BLaER1 treated with 17β-estradiol and CSF1 and Interleukin-3, amounts not matched to agents 10 nM and 100 nM (cell line): ENCODE results near the gene TPCN2.
A peak's percentile ranks its signal among the peaks of the same experiment; 100 is the strongest.
"Not testable (repeated sequence)": the region's sequence is repeated elsewhere in the genome, so short reads cannot be mapped to it uniquely, and the experiment has no call there.

Experiments used
- H3K27ac ChIP-seq, 11 experiments: shearing (Covaris generic); formaldehyde crosslinking; 2 replicates each; pipeline ENCODE4 v1.8.1; 2022
- H3K27me3 ChIP-seq, 11 experiments: shearing (Covaris generic); formaldehyde crosslinking; 2 replicates each; pipeline ENCODE4 v1.8.1; 2022
- H3K36me3 ChIP-seq, 11 experiments: shearing (Covaris generic); formaldehyde crosslinking; 2 replicates each; pipeline ENCODE4 v1.8.1; 2022
- H3K4me1 ChIP-seq, 10 experiments: shearing (Covaris generic); formaldehyde crosslinking; 2 replicates each; pipeline ENCODE4 v1.8.1; 2022
- H3K4me2 ChIP-seq, 11 experiments: shearing (Covaris generic); formaldehyde crosslinking; 2 replicates each; pipeline ENCODE4 v1.8.1; 2022
- H3K4me3 ChIP-seq, 10 experiments: shearing (Covaris generic); formaldehyde crosslinking; 2 replicates each; pipeline ENCODE4 v1.8.1; 2022
- H3K9ac ChIP-seq, 11 experiments: shearing (Covaris generic); formaldehyde crosslinking; 2 replicates each; pipeline ENCODE4 v1.8.1; 2022
- H3K9me3 ChIP-seq, 11 experiments: shearing (Covaris generic); formaldehyde crosslinking; replicated peaks in 1 of 11; 2 replicates each; pipeline ENCODE4 v1.8.1; 2022
- H4K20me1 ChIP-seq, 11 experiments: shearing (Covaris generic); formaldehyde crosslinking; 2 replicates each; pipeline ENCODE4 v1.8.1; 2022
- Cebpa-rat ChIP-seq, 11 experiments: shearing (Covaris generic); IDR thresholded peaks; 2 replicates each; pipeline ENCODE4 v1.8.1; 2022

The TPCN2 gene

DNA sequence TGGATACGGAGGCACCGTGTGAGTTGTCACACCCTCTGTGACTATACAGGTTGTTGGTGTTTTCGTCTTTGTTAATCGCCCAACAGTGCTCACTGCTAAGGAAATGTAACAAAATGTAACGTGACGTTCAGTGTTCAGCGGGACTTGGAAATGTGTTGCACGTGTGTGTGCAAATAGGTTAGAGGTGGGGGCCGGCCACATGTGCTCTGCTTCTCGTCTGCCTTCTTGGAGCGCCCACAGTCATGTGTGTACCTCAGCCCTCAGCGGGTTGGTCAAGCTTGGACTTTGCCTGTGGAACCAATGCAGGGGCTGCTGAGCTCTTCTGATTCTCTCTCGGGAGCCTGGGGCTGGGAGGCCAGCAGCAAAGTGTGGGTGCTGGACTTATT is 99.6 kb downstream of the TPCN2 start:
- Histone ChIP-seq H3K4me2 (peak overlapping the region; percentile 2 to 78 (median 51); a peak in 18 of 22 replicates), H3K4me1 (peaks cover 0 to 15% (median 12%) of the 10 kb centered on the region in 10 experiments; a peak in 15 of 20 replicates), H3K27me3 (no peaks in the 10 kb centered on the region), H3K27ac (peak overlapping the region in 4 of 11 experiments; percentile 19 to 34 (median 28); a peak in 4 of 22 replicates), H3K9me3 (peaks cover 53 to 76% (median 67%) of the 10 kb centered on the region in 11 experiments), H3K4me3 (no peak overlapping the region), H3K36me3 (peaks cover 0 to 14% (median 7%) of the 10 kb centered on the region in 11 experiments; a peak in 8 of 22 replicates), H4K20me1 (no peaks in the 10 kb centered on the region), H3K9ac (no peak overlapping the region)
- no peak for TF ChIP-seq Cebpa-rat (IDR thresholded peaks at IDR 0.05)

DNA sequence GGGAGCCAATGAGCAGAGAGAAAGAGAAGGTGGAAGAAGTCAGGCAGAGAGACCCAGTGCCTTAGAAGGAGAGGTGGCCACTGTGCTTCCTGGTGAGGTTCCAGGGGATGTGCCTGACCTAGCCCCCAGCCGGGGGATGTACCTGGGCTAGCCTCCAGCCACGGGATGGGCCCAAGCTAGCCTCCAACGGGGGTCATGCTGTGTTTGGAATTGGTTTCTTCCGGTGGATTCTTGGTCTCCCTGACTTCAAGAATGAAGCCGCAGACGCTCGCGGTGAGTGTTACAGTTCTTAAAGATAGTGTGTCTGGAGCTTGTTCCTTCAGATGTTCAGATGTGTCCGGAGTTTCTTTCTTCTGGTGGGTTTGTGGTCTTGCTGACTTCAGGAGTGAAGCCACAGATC is 100.1 kb downstream of the TPCN2 start:
- Histone ChIP-seq H3K9me3 (peaks cover 52 to 71% (median 62%) of the 10 kb centered on the region in 11 experiments), H4K20me1 (no peaks in the 10 kb centered on the region), H3K9ac (no peak overlapping the region), H3K27ac (peak overlapping the region in 4 of 11 experiments; percentile 19 to 34 (median 28); a peak in 4 of 22 replicates), H3K4me2 (peak overlapping the region; percentile 2 to 78 (median 51); a peak in 19 of 22 replicates), H3K27me3 (no peaks in the 10 kb centered on the region), H3K4me3 (no peak overlapping the region), H3K36me3 (peaks cover 0 to 14% (median 7%) of the 10 kb centered on the region in 11 experiments; a peak in 8 of 22 replicates), H3K4me1 (peaks cover 0 to 15% (median 12%) of the 10 kb centered on the region in 10 experiments; a peak in 15 of 20 replicates)
- TF ChIP-seq Cebpa-rat (IDR thresholded peaks at IDR 0.05): no peak

DNA sequence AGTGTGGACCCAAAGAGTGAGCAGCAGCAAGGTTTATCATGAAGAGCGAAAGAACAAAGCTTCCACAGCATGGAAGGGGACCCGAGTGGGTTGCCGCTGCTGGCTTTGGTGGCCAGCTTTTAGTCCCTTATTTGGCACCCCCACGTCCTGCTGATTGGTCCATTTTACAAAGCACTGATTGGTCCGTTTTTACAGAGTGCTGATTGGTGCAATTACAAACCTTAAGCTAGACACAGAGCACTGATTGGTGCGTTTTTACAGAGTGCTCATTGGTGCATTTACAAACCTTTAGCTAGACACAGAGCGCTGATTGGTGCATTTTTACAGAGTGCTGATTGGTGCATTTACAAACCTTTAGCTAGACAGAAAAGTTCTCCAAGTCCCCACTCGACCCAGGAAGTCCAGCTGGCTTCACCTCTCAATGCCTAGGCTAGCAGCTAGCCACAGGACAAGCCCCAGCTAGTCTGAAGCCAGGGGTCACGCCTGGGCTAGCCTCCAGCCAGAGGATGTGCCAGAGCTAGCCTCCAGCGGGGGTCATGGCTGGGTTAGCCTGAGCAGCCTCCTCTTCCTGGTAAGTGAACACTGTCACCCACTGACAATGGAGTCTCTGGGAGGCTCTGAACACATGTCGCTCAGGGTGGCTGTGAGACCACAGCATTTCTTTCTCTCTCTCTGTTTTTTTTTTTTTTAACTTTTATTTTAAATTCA is 100.8 kb downstream of the TPCN2 start:
- Histone ChIP-seq H3K4me2 (peak overlapping the region; percentile 2 to 78 (median 51); a peak in 15 of 22 replicates), H3K9me3 (peaks cover 49 to 65% (median 55%) of the 10 kb centered on the region in 11 experiments), H3K4me1 (peaks cover 0 to 15% (median 12%) of the 10 kb centered on the region in 10 experiments; a peak in 15 of 20 replicates), H3K36me3 (peaks cover 0 to 14% (median 7%) of the 10 kb centered on the region in 11 experiments; a peak in 8 of 22 replicates), H3K27ac (peak overlapping the region in 1 of 11 experiments; percentile 19; a peak in 2 of 22 replicates)
- not testable (repeated sequence) for H3K9ac ChIP-seq, H3K27me3 ChIP-seq, H3K4me3 ChIP-seq, H4K20me1 ChIP-seq

DNA sequence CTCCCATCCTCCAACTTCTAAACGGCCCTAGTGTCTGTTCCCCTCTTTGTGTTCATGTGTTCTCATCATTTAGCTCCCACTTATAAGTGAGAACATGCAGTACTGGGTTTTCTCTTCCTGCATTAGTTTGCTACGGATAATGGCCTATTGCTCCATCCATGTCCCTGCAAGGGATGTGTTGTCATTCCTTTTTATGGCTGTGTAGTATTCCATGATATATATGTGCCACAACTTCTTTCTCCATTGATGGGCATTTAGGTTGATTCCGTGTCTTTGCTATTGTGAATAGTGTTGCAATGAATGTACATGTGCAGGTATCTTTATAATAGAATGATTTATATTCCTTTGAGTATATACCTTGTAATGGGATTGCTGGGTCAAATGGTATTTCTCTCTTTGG is 101.4 kb downstream of the TPCN2 start:
- Histone ChIP-seq H3K27me3 (no peaks in the 10 kb centered on the region), H3K4me1 (peaks cover 0 to 15% (median 12%) of the 10 kb centered on the region in 10 experiments; a peak in 15 of 20 replicates), H3K4me2 (no peak overlapping the region), H3K4me3 (no peak overlapping the region), H3K27ac (no peak overlapping the region), H4K20me1 (0 out of 22 replicates have a peak, but pooled peaks cover 0 to 1% (median 0%) of the 10 kb centered on the region in 11 experiments), H3K9ac (no peak overlapping the region), H3K9me3 (peaks cover 42 to 58% (median 48%) of the 10 kb centered on the region in 11 experiments), H3K36me3 (peaks cover 0 to 13% (median 7%) of the 10 kb centered on the region in 11 experiments; a peak in 7 of 22 replicates)
- TF ChIP-seq Cebpa-rat (IDR thresholded peaks at IDR 0.05): no peak

DNA sequence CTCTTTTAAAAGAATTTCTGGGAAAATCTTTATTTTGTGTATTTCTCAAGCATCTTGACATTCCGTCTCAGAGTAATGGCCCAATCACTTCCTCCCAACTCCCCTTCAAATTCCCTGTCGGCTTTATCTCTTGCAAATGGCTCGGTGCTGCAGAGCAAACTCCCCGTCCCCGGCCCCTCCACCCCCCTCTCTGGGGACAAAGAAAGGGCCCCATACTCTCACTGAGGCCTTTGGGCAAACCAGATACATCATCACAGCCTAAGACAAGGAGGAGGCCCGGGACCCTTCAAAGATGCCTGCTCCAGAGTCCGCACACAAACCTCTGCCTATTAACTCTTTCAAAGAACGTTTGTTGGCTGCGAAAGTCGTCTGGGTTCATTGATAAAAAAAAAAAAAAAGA is 103.1 kb downstream of the TPCN2 start:
- Histone ChIP-seq H3K27ac (no peak overlapping the region), H3K9me3 (peaks cover 26 to 41% (median 32%) of the 10 kb centered on the region in 11 experiments), H3K27me3 (peaks cover 0 to 2% (median 0%) of the 10 kb centered on the region in 11 experiments; a peak in 2 of 22 replicates), H4K20me1 (0 out of 22 replicates have a peak, but pooled peaks cover 0 to 9% (median 0%) of the 10 kb centered on the region in 11 experiments), H3K4me3 (no peak overlapping the region), H3K4me1 (peaks cover 0 to 15% (median 12%) of the 10 kb centered on the region in 10 experiments; a peak in 15 of 20 replicates), H3K9ac (no peak overlapping the region), H3K4me2 (no peak overlapping the region), H3K36me3 (peaks cover 0 to 3% (median 0%) of the 10 kb centered on the region in 11 experiments; a peak in 3 of 22 replicates)
- TF ChIP-seq Cebpa-rat (IDR thresholded peaks at IDR 0.05): no peak

- peaks cover 17 to 31% (median 23%) of the 10 kb centered on the region in 11 experiments for H3K9me3 ChIP-seq
- 0 out of 22 replicates have a peak, but pooled peaks cover 0 to 15% (median 0%) of the 10 kb centered on the region in 11 experiments for H4K20me1 ChIP-seq
- 0 out of 22 replicates have a peak overlapping the region, but pooled peaks of 1 of the 11 experiments have one; percentile 1 for H3K4me2 ChIP-seq
- H3K36me3 ChIP-seq: 0 out of 22 replicates have a peak, but pooled peaks cover 0 to 3% (median 0%) of the 10 kb centered on the region in 11 experiments
- H3K27me3 ChIP-seq: peaks cover 0 to 11% (median 0%) of the 10 kb centered on the region in 11 experiments; a peak in 2 of 22 replicates
- H3K27ac ChIP-seq: no peak overlapping the region
- no peak overlapping the region for H3K9ac ChIP-seq
- no peak for TF ChIP-seq Cebpa-rat (IDR thresholded peaks at IDR 0.05)
- peaks cover 0 to 15% (median 12%) of the 10 kb centered on the region in 10 experiments; a peak in 15 of 20 replicates for H3K4me1 ChIP-seq
- H3K4me3 ChIP-seq: no peak overlapping the region
These were observed 104.1 kb downstream of the TPCN2 start for GRCh38 chr11:69152733-69153421.

DNA sequence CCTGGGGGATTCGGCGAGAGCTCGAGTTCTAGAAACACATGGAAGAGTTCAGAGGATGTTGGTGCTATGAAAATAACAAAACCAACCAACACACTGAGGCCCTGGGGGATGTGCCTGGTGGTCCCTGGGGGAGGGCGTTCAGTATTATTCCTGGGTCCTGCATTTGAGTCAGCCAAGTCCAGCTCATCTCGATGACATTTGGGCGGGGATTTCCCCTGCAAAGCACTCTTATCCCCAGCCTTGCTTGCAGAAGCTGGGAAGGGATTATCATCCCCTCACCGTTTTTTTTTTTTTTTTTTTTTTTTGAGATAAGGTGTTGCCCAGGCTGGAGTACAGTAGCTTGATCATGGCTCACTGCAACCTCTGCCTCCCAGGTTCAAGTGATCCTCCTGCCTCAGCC is 104.9 kb downstream of the TPCN2 start:
- Histone ChIP-seq H3K9me3 (peaks cover 17 to 25% (median 21%) of the 10 kb centered on the region in 11 experiments), H3K4me3 (no peak overlapping the region), H3K4me2 (0 out of 22 replicates have a peak overlapping the region, but pooled peaks of 3 of the 11 experiments have one; percentile 1 to 11 (median 5)), H3K4me1 (peaks cover 0 to 8% (median 6%) of the 10 kb centered on the region in 10 experiments; a peak in 15 of 20 replicates), H4K20me1 (0 out of 22 replicates have a peak, but pooled peaks cover 0 to 15% (median 0%) of the 10 kb centered on the region in 11 experiments), H3K36me3 (0 out of 22 replicates have a peak, but pooled peaks cover 0 to 3% (median 0%) of the 10 kb centered on the region in 11 experiments), H3K27ac (no peak overlapping the region), H3K9ac (no peak overlapping the region), H3K27me3 (peaks cover 0 to 11% (median 0%) of the 10 kb centered on the region in 11 experiments; a peak in 2 of 22 replicates)
- TF ChIP-seq Cebpa-rat (IDR thresholded peaks at IDR 0.05): no peak

- Histone ChIP-seq H3K9ac (no peak overlapping the region), H3K27ac (no peak overlapping the region), H3K9me3 (peaks cover 15 to 19% (median 17%) of the 10 kb centered on the region in 11 experiments), H3K4me1 (peaks cover 0 to under 1% (median 0%) of the 10 kb centered on the region in 10 experiments; a peak in 2 of 20 replicates), H3K36me3 (0 out of 22 replicates have a peak, but pooled peaks cover 0 to 3% (median 0%) of the 10 kb centered on the region in 11 experiments), H3K4me3 (no peak overlapping the region), H3K4me2 (no peak overlapping the region), H3K27me3 (peaks cover 0 to 11% (median 0%) of the 10 kb centered on the region in 11 experiments; a peak in 2 of 22 replicates), H4K20me1 (0 out of 22 replicates have a peak, but pooled peaks cover 0 to 15% (median 0%) of the 10 kb centered on the region in 11 experiments)
- no peak for TF ChIP-seq Cebpa-rat (IDR thresholded peaks at IDR 0.05)
These were observed 105.6 kb downstream of the TPCN2 start for GRCh38 chr11:69154211-69154913.
